ENCODE measurements around the gene SNX5. TPM values are rescaled to one million over a fixed set of nuclear protein-coding genes. Genes with fewer than 3 reads are reported as not detected.

The SNX5 gene
- total RNA-seq, 2 experiments from 2014 or later, result 228 to 237 TPM

- Mint-ChIP-seq H3K36me3 (ENCODE audit: low read depth) (peaks cover 72% of the 10 kb centered on the region), H3K27ac (peak overlapping the region; percentile 46), H3K9me3 (no peaks in the 10 kb centered on the region), H3K4me3 (no peak overlapping the region), H3K4me1 (ENCODE audit: low read depth) (peaks cover 41% of the 10 kb centered on the region), H3K27me3 (ENCODE audit: low read depth) (no peaks in the 10 kb centered on the region)
- CTCF ChIA-PET, result interaction anchor here (0.9 to 1.1 kb wide), 3 partner anchors 8 to 40 kb away, joined by 3 to 4 read pairs (median 3); no protein-coding TSS in a partner anchor
- DNase-seq, result no peak
- intact Hi-C loops (cut with micrococcal nuclease), result loop anchor here (5.0 kb wide), 1 partner anchor 36 kb away; no protein-coding TSS in a partner anchor
Measured at GRCh38 chr20:17956099-17956685, 12.4 kb downstream of the SNX5 start.

GRCh38 chr20:17955302-17955701 lies 13.3 kb downstream of the SNX5 start:
- H3K27me3 Mint-ChIP-seq (ENCODE audit: low read depth), result no peaks in the 10 kb centered on the region
- intact Hi-C loops (cut with micrococcal nuclease), result loop anchor here (5.0 kb wide), 1 partner anchor 37 kb away; no protein-coding TSS in a partner anchor
- H3K9me3 Mint-ChIP-seq, result no peaks in the 10 kb centered on the region
- H3K27ac Mint-ChIP-seq, result peak overlapping the region; percentile 16
- H3K4me3 Mint-ChIP-seq, result no peak overlapping the region
- peaks cover 34% of the 10 kb centered on the region for H3K4me1 Mint-ChIP-seq (ENCODE audit: low read depth)
- H3K36me3 Mint-ChIP-seq (ENCODE audit: low read depth), result peaks cover 74% of the 10 kb centered on the region
- no peak for DNase-seq
- CTCF ChIA-PET, result interaction anchor here (0.6 to 0.9 kb wide), 2 partner anchors 9 to 451 kb away, joined by 4 to 7 read pairs; no protein-coding TSS in a partner anchor

GRCh38 chr20:17953935-17954334 lies 14.7 kb downstream of the SNX5 start:
- no peak for DNase-seq
- H3K27ac Mint-ChIP-seq, result no peak overlapping the region
- no peaks in the 10 kb centered on the region for H3K27me3 Mint-ChIP-seq (ENCODE audit: low read depth)
- peaks cover 79% of the 10 kb centered on the region for H3K36me3 Mint-ChIP-seq (ENCODE audit: low read depth)
- intact Hi-C loops (cut with micrococcal nuclease), result no loop called here
- H3K4me3 Mint-ChIP-seq, result no peak overlapping the region
- CTCF ChIA-PET, result no interaction called here
- no peaks in the 10 kb centered on the region for H3K9me3 Mint-ChIP-seq
- H3K4me1 Mint-ChIP-seq (ENCODE audit: low read depth), result peaks cover 20% of the 10 kb centered on the region

- peaks cover 82% of the 10 kb centered on the region for H3K36me3 Mint-ChIP-seq (ENCODE audit: low read depth)
- no peak overlapping the region for H3K27ac Mint-ChIP-seq
- H3K27me3 Mint-ChIP-seq (ENCODE audit: low read depth), result no peaks in the 10 kb centered on the region
- H3K9me3 Mint-ChIP-seq, result no peaks in the 10 kb centered on the region
- intact Hi-C loops (cut with micrococcal nuclease), result no loop called here
- DNase-seq, result no peak
- H3K4me1 Mint-ChIP-seq (ENCODE audit: low read depth), result peaks cover 11% of the 10 kb centered on the region
- no peak overlapping the region for H3K4me3 Mint-ChIP-seq
- CTCF ChIA-PET, result no interaction called here
Measured at GRCh38 chr20:17952692-17953684, 15.6 kb downstream of the SNX5 start.

GRCh38 chr20:17951323-17951722 lies 17.3 kb downstream of the SNX5 start:
- Mint-ChIP-seq H3K27me3 (ENCODE audit: low read depth) (no peaks in the 10 kb centered on the region), H3K36me3 (ENCODE audit: low read depth) (peaks cover 84% of the 10 kb centered on the region), H3K9me3 (no peaks in the 10 kb centered on the region), H3K27ac (no peak overlapping the region), H3K4me1 (ENCODE audit: low read depth) (peaks cover 2% of the 10 kb centered on the region), H3K4me3 (no peak overlapping the region)
- CTCF ChIA-PET, result no interaction called here
- intact Hi-C loops (cut with micrococcal nuclease), result no loop called here
- DNase-seq, result no peak

- Mint-ChIP-seq H3K4me3 (no peak overlapping the region), H3K27me3 (ENCODE audit: low read depth) (no peaks in the 10 kb centered on the region), H3K9me3 (no peaks in the 10 kb centered on the region), H3K27ac (no peak overlapping the region), H3K36me3 (ENCODE audit: low read depth) (peaks cover 84% of the 10 kb centered on the region), H3K4me1 (ENCODE audit: low read depth) (peaks cover 2% of the 10 kb centered on the region)
- DNase-seq, result no peak
- CTCF ChIA-PET, result interaction anchor here (0.6 kb wide), 1 partner anchor 243 kb away, joined by 3 read pairs; no protein-coding TSS in a partner anchor
- intact Hi-C loops (cut with micrococcal nuclease), result no loop called here
Measured at GRCh38 chr20:17950670-17951069, 17.9 kb downstream of the SNX5 start.

GRCh38 chr20:17949899-17950298 lies 18.7 kb downstream of the SNX5 start:
- Mint-ChIP-seq H3K27ac (peak overlapping the region; percentile 41), H3K9me3 (no peaks in the 10 kb centered on the region), H3K4me3 (no peak overlapping the region), H3K4me1 (ENCODE audit: low read depth) (no peaks in the 10 kb centered on the region), H3K36me3 (ENCODE audit: low read depth) (peaks cover 81% of the 10 kb centered on the region), H3K27me3 (ENCODE audit: low read depth) (no peaks in the 10 kb centered on the region)
- CTCF ChIA-PET, result interaction anchor here (0.5 to 0.8 kb wide), 4 partner anchors 11 to 290 kb away, joined by 3 to 7 read pairs (median 3); no protein-coding TSS in a partner anchor
- intact Hi-C loops (cut with micrococcal nuclease), result no loop called here
- no peak for DNase-seq

- CTCF ChIA-PET, result interaction anchor here (1.2 kb wide), 1 partner anchor 11 kb away, joined by 3 read pairs; no protein-coding TSS in a partner anchor
- Mint-ChIP-seq H3K27ac (no peak overlapping the region), H3K36me3 (ENCODE audit: low read depth) (peaks cover 78% of the 10 kb centered on the region), H3K9me3 (no peaks in the 10 kb centered on the region), H3K4me1 (ENCODE audit: low read depth) (no peaks in the 10 kb centered on the region), H3K4me3 (no peak overlapping the region), H3K27me3 (ENCODE audit: low read depth) (no peaks in the 10 kb centered on the region)
- intact Hi-C loops (cut with micrococcal nuclease), result no loop called here
- DNase-seq, result no peak
Measured at GRCh38 chr20:17948442-17948841, 20.2 kb downstream of the SNX5 start.

GRCh38 chr20:17947474-17947815 lies 21.1 kb downstream of the SNX5 start:
- DNase-seq, result no peak
- no peaks in the 10 kb centered on the region for H3K27me3 Mint-ChIP-seq (ENCODE audit: low read depth)
- H3K27ac Mint-ChIP-seq, result no peak overlapping the region
- CTCF ChIA-PET, result no interaction called here
- intact Hi-C loops (cut with micrococcal nuclease), result no loop called here
- H3K4me1 Mint-ChIP-seq (ENCODE audit: low read depth), result no peaks in the 10 kb centered on the region
- H3K9me3 Mint-ChIP-seq, result no peaks in the 10 kb centered on the region
- peaks cover 75% of the 10 kb centered on the region for H3K36me3 Mint-ChIP-seq (ENCODE audit: low read depth)
- no peak overlapping the region for H3K4me3 Mint-ChIP-seq

GRCh38 chr20:17946572-17947473 lies 21.8 kb downstream of the SNX5 start:
- Mint-ChIP-seq H3K9me3 (no peaks in the 10 kb centered on the region), H3K4me3 (no peak overlapping the region), H3K27ac (peak overlapping the region; percentile 41), H3K4me1 (ENCODE audit: low read depth) (no peaks in the 10 kb centered on the region), H3K27me3 (ENCODE audit: low read depth) (no peaks in the 10 kb centered on the region), H3K36me3 (ENCODE audit: low read depth) (peaks cover 70% of the 10 kb centered on the region)
- intact Hi-C loops (cut with micrococcal nuclease), result no loop called here
- CTCF ChIA-PET, result no interaction called here
- DNase-seq, result no peak

GRCh38 chr20:17946040-17946439 lies 22.6 kb downstream of the SNX5 start:
- Mint-ChIP-seq H3K4me3 (no peak overlapping the region), H3K36me3 (ENCODE audit: low read depth) (peaks cover 71% of the 10 kb centered on the region), H3K4me1 (ENCODE audit: low read depth) (no peaks in the 10 kb centered on the region), H3K27ac (peak overlapping the region; percentile 41), H3K9me3 (no peaks in the 10 kb centered on the region), H3K27me3 (ENCODE audit: low read depth) (no peaks in the 10 kb centered on the region)
- intact Hi-C loops (cut with micrococcal nuclease), result no loop called here
- no peak for DNase-seq
- CTCF ChIA-PET, result no interaction called here

Measured in activated naive CD4-positive, alpha-beta T cell treated with anti-CD3 and anti-CD28 coated beads for 36 hours (primary cell).